GM12891 (cell line): ENCODE measurements around the gene ZMIZ1.

ENCODE experiments used
- POLR2A ChIP-seq: IDR thresholded peaks from 2 replicates; pipeline ENCODE4 v1.6.1; 2011; ENCODE audit warnings: low read depth, low read length, control low read depth
- POLR2AphosphoS5 ChIP-seq: IDR thresholded peaks from 2 replicates; pipeline ENCODE4 v1.6.1; 2011; ENCODE audit warnings: low read depth, low read length, control low read depth

GRCh38 chr10:79020015-79020491 is 48.7 kb upstream of the ZMIZ1 start:
- TF ChIP-seq POLR2A: no peak
- no peak for TF ChIP-seq POLR2AphosphoS5
